RWPE1 (cell line): ENCODE data around the gene ODR4.
"Not testable (repeated sequence)": the region's sequence is repeated elsewhere in the genome, so short reads cannot be mapped to it uniquely, and the experiment has no call there.

Experiments used
- CTCF ChIA-PET: fragments of 350-600 bp; sonication (Branson Sonifier 250); formaldehyde crosslinking; extraction: SDS; loops from one replicate; lab custom pipeline; 2021; lab: Yijun Ruan, JAX
- POLR2A ChIA-PET: fragments of 400-600 bp; formaldehyde crosslinking; extraction: SDS; loops from one replicate; lab custom pipeline; 2020; ENCODE audit warnings: antibody characterized with exemption; ENCODE audit not compliant: low non-redundant PET; lab: Yijun Ruan, JAX
- DNase-seq: peaks from one replicate; pipeline ENCODE4 v3.0.0; 2012; ENCODE audit warnings: low spot score
- H3K27ac ChIP-seq: fragments of 450-650 bp; 2 replicates; pipeline ENCODE4 v1.5.1; 2017
- CTCF ChIP-seq: fragments of 450-650 bp; conservative IDR thresholded peaks from 2 replicates; pipeline ENCODE4 v1.5.1; 2017; ENCODE audit warnings: low read depth, mild to moderate bottlenecking

Gene ODR4

GRCh38 chr1:186374303-186375151 is 1.1 kb upstream of the ODR4 start:
- peak; percentile 22 for DNase-seq

GRCh38 chr1:186375929-186376319 is 286 bp downstream of the ODR4 start:
- DNase-seq = peak; percentile 64
- H3K27ac ChIP-seq = peak overlapping the region; percentile 98
- ChIA-PET CTCF (interaction anchor here (0.6 to 1.2 kb wide), 5 partner anchors 9 to 1174 kb away, joined by 3 to 9 read pairs (median 6); no protein-coding TSS in a partner anchor), POLR2A (no interaction called here)
- TF ChIP-seq CTCF = no peak

More at GRCh38 chr1:186374303-186375151, 1.1 kb upstream of the ODR4 start:
- H3K27ac ChIP-seq = peak overlapping the region; percentile 98
- no peak for TF ChIP-seq CTCF
- ChIA-PET POLR2A (interaction anchor here (0.8 kb wide), 1 partner anchor 11 kb away, joined by 3 read pairs; no protein-coding TSS in a partner anchor), CTCF (interaction anchor here (0.5 to 1.2 kb wide), 14 partner anchors 11 to 1743 kb away, joined by 3 to 6 read pairs (median 3); no protein-coding TSS in a partner anchor)

- TF ChIP-seq CTCF = no peak
- ChIA-PET POLR2A (no interaction called here), CTCF (interaction anchor here (0.6 to 0.8 kb wide), 2 partner anchors 12 to 96 kb away, joined by 4 to 6 read pairs; partner anchors contain the start of genes ODR4 and TPR)
- no peak for DNase-seq
- no peak overlapping the region for H3K27ac ChIP-seq
These were observed 11.2 kb downstream of the ODR4 start for GRCh38 chr1:186386725-186387383.

GRCh38 chr1:186390925-186391324 is 15.3 kb downstream of the ODR4 start:
- ChIA-PET POLR2A (no interaction called here), CTCF (interaction anchor here (0.6 kb wide), 2 partner anchors 56 to 621 kb away, joined by 8 to 9 read pairs; no protein-coding TSS in a partner anchor)
- no peak overlapping the region for H3K27ac ChIP-seq
- DNase-seq = no peak
- TF ChIP-seq CTCF = no peak

GRCh38 chr1:186391841-186392240 is 16.2 kb downstream of the ODR4 start:
- ChIA-PET POLR2A (no interaction called here), CTCF (interaction anchor here (0.6 kb wide), 2 partner anchors 57 to 620 kb away, joined by 8 to 9 read pairs; no protein-coding TSS in a partner anchor)
- DNase-seq = no peak
- no peak overlapping the region for H3K27ac ChIP-seq
- TF ChIP-seq CTCF = no peak

GRCh38 chr1:186392711-186393110 is 17.1 kb downstream of the ODR4 start:
- CTCF ChIA-PET = interaction anchor here (0.7 kb wide), 1 partner anchor 38 kb away, joined by 3 read pairs; no protein-coding TSS in a partner anchor
- POLR2A ChIA-PET, DNase-seq, H3K27ac ChIP-seq: not testable (repeated sequence)

GRCh38 chr1:186401446-186401845 is 25.8 kb downstream of the ODR4 start:
- DNase-seq, H3K27ac ChIP-seq, CTCF ChIA-PET, POLR2A ChIA-PET: not testable (repeated sequence)
